Common myeloid progenitor, CD34-positive (primary cell): Measurements from ENCODE around the gene LIPA.
"Not testable (repeated sequence)": the region's sequence is repeated elsewhere in the genome, so short reads cannot be mapped to it uniquely, and the experiment has no call there.

Experiments used
- CTCF ChIA-PET: fragments of 350-600 bp; sonication (Branson Sonifier 250); formaldehyde crosslinking; loops from one replicate; lab custom pipeline; 2021; ENCODE audit warnings: antibody characterized with exemption; lab: Charles Lee
- POLR2A ChIA-PET: fragments of 350-600 bp; sonication (Branson Sonifier 250); formaldehyde crosslinking; loops from one replicate; lab custom pipeline; 2021; ENCODE audit warnings: antibody characterized with exemption; lab: Charles Lee
- DNase-seq, 3 donors: peaks; one replicate each; pipeline versions ENCODE4 v3.0.0 to v3.0.0-alpha.2; 2013
- H3K27ac ChIP-seq, 2 experiments: 1 replicate in 1 of 2; 2 replicates in 1 of 2; pipeline ENCODE4 v1.7.0; 2013; ENCODE audit warnings: inconsistent platforms in 2 of 2, low read length in 2 of 2, mild to moderate bottlenecking in 2 of 2, low read depth in 1 of 2, moderate library complexity in 1 of 2; ENCODE audit not compliant: severe bottlenecking in 2 of 2, insufficient read depth in 1 of 2, poor library complexity in 1 of 2
- H3K27me3 ChIP-seq, 5 experiments: replicated peaks in 2 of 5; 1 replicate in 3 of 5; 2 replicates in 2 of 5; pipeline versions ENCODE4 v1.6.1 to v1.7.0; 2013; ENCODE audit warnings: low read length in 4 of 5, mild to moderate bottlenecking in 2 of 5, moderate library complexity in 2 of 5, inconsistent platforms in 1 of 5; ENCODE audit not compliant: insufficient read depth in 5 of 5, control insufficient read depth in 4 of 5
- H3K36me3 ChIP-seq, 4 experiments: 1 replicate in 2 of 4; 2 replicates in 2 of 4; pipeline versions ENCODE4 v1.6.1 to v1.7.0; 2013; ENCODE audit warnings: low read length in 3 of 4, control low read depth in 1 of 4, mild to moderate bottlenecking in 1 of 4; ENCODE audit not compliant: control insufficient read depth in 4 of 4, insufficient read depth in 4 of 4
- H3K4me1 ChIP-seq, 4 experiments: 1 replicate in 3 of 4; 2 replicates in 1 of 4; pipeline versions ENCODE4 v1.6.1 to v1.7.1; 2013; ENCODE audit warnings: low read length in 3 of 4, mild to moderate bottlenecking in 3 of 4, control low read depth in 1 of 4, inconsistent platforms in 1 of 4, moderate library complexity in 1 of 4; ENCODE audit not compliant: control insufficient read depth in 4 of 4, insufficient read depth in 4 of 4; ENCODE audit errors: control extremely low read depth in 1 of 4
- H3K4me3 ChIP-seq, 7 experiments: 1 replicate in 4 of 7; 2 replicates in 3 of 7; pipeline versions ENCODE4 v1.5.1 to v1.7.0; 2013; ENCODE audit warnings: mild to moderate bottlenecking in 7 of 7, low read length in 6 of 7, moderate library complexity in 6 of 7, inconsistent platforms in 2 of 7, low read depth in 2 of 7, control low read depth in 1 of 7; ENCODE audit not compliant: insufficient read depth in 4 of 7, control insufficient read depth in 1 of 7; ENCODE audit errors: extremely low read depth in 1 of 7
- H3K9me3 ChIP-seq, 5 experiments: 1 replicate in 4 of 5; 2 replicates in 1 of 5; pipeline versions ENCODE4 v1.6.1 to v1.7.1; 2013; ENCODE audit warnings: low read length in 4 of 5, mild to moderate bottlenecking in 2 of 5, inconsistent platforms in 1 of 5, low read depth in 1 of 5, moderate library complexity in 1 of 5; ENCODE audit not compliant: control insufficient read depth in 4 of 5, insufficient read depth in 2 of 5; ENCODE audit errors: control extremely low read depth in 1 of 5
- whole genome bisulfite sequencing: methylation state at CpG from one replicate; pipeline ENCODE4 v1.1.5; 2013; ENCODE audit not compliant: insufficient coverage; 5-methylcytosine and 5-hydroxymethylcytosine counted together

LIPA gene

GRCh38 chr10:89295597-89295996, 44.0 kb upstream of the LIPA start:
- Histone ChIP-seq H3K9me3 (no peaks in the 10 kb centered on the region), H3K27me3 (no peaks in the 10 kb centered on the region), H3K4me1 (peaks cover 10 to 30% (median 17%) of the 10 kb centered on the region in 4 experiments), H3K36me3 (no peaks in the 10 kb centered on the region), H3K4me3 (peak overlapping the region in 3 of 7 experiments; percentile 10 to 36 (median 19)), H3K27ac (peak overlapping the region in 1 of 2 experiments; percentile 66)
- DNase-seq = peak in 2 of 3 donors; percentile 52 to 61
- POLR2A ChIA-PET = no interaction called here
- 0% methylated on average over 1 of the region's 1 CpG for WGBS
- CTCF ChIA-PET = interaction anchor here (1.8 to 2.4 kb wide), 3 partner anchors 74 to 93 kb away, joined by 6 to 14 read pairs (median 7); no protein-coding TSS in a partner anchor

GRCh38 chr10:89294721-89295239, 43.2 kb upstream of the LIPA start:
- POLR2A ChIA-PET = no interaction called here
- no peak for DNase-seq
- no peak overlapping the region for H3K27ac ChIP-seq

GRCh38 chr10:89285303-89285702, 33.7 kb upstream of the LIPA start:
- H3K9me3 ChIP-seq, H3K4me3 ChIP-seq, H3K27me3 ChIP-seq, H3K27ac ChIP-seq, DNase-seq, H3K36me3 ChIP-seq, POLR2A ChIA-PET: not testable (repeated sequence)
- CTCF ChIA-PET = interaction anchor here (2.1 kb wide), 1 partner anchor 84 kb away, joined by 7 read pairs; no protein-coding TSS in a partner anchor
- WGBS = 100% methylated on average over 2 of the region's 4 CpGs
- H3K4me1 ChIP-seq = peaks cover 0 to 14% (median 8%) of the 10 kb centered on the region in 4 experiments

More at GRCh38 chr10:89294721-89295239, 43.2 kb upstream of the LIPA start:
- peaks cover 10 to 30% (median 17%) of the 10 kb centered on the region in 4 experiments for H3K4me1 ChIP-seq
- H3K27me3 ChIP-seq = no peaks in the 10 kb centered on the region
- H3K36me3 ChIP-seq = no peaks in the 10 kb centered on the region
- no peaks in the 10 kb centered on the region for H3K9me3 ChIP-seq
- no peak overlapping the region for H3K4me3 ChIP-seq
- CTCF ChIA-PET = interaction anchor here (0.8 to 2.4 kb wide), 5 partner anchors 10 to 126 kb away, joined by 3 to 14 read pairs (median 6); no protein-coding TSS in a partner anchor
- WGBS = 100% methylated on average over 2 of the region's 3 CpGs

DNA sequence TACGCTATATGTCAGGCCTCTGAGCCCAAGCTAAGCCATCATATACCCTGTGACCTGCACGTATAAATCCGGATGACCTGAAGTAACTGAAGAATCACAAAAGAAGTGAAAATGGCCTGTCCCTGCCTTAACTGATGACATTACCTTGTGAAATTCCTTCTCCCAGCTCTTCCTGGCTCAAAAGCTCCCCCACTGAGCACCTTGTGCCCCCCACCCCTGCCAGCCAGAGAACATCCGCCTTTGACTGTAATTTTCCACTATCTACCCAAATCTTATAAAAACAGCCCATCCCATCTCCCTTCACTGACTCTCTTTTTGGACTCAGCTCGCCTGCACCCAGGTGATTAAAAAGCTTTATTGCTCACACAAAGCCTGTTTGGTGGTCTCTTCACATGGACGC, 33.1 kb upstream of the LIPA start:
- CTCF ChIA-PET = interaction anchor here (1.7 to 2.5 kb wide), 3 partner anchors 14 to 84 kb away, joined by 3 to 9 read pairs (median 7); no protein-coding TSS in a partner anchor
- H3K4me3 ChIP-seq, POLR2A ChIA-PET, DNase-seq, H3K27ac ChIP-seq, H3K36me3 ChIP-seq, H3K9me3 ChIP-seq, H3K27me3 ChIP-seq: not testable (repeated sequence)
- WGBS = 100% methylated on average over 6 of the region's 6 CpGs
- H3K4me1 ChIP-seq = peaks cover 0 to 14% (median 8%) of the 10 kb centered on the region in 4 experiments

GRCh38 chr10:89283936-89284475, 32.4 kb upstream of the LIPA start:
- Histone ChIP-seq H3K27me3 (no peaks in the 10 kb centered on the region), H3K9me3 (peaks cover 0 to 3% (median 0%) of the 10 kb centered on the region in 5 experiments), H3K4me1 (peaks cover 0 to 14% (median 8%) of the 10 kb centered on the region in 4 experiments), H3K27ac (no peak overlapping the region), H3K36me3 (no peaks in the 10 kb centered on the region), H3K4me3 (no peak overlapping the region)
- ChIA-PET CTCF (interaction anchor here (1.0 to 2.5 kb wide), 4 partner anchors 13 to 103 kb away, joined by 3 to 9 read pairs (median 5); no protein-coding TSS in a partner anchor), POLR2A (no interaction called here)
- WGBS = 72% methylated on average over 4 of the region's 4 CpGs
- DNase-seq = no peak

DNA sequence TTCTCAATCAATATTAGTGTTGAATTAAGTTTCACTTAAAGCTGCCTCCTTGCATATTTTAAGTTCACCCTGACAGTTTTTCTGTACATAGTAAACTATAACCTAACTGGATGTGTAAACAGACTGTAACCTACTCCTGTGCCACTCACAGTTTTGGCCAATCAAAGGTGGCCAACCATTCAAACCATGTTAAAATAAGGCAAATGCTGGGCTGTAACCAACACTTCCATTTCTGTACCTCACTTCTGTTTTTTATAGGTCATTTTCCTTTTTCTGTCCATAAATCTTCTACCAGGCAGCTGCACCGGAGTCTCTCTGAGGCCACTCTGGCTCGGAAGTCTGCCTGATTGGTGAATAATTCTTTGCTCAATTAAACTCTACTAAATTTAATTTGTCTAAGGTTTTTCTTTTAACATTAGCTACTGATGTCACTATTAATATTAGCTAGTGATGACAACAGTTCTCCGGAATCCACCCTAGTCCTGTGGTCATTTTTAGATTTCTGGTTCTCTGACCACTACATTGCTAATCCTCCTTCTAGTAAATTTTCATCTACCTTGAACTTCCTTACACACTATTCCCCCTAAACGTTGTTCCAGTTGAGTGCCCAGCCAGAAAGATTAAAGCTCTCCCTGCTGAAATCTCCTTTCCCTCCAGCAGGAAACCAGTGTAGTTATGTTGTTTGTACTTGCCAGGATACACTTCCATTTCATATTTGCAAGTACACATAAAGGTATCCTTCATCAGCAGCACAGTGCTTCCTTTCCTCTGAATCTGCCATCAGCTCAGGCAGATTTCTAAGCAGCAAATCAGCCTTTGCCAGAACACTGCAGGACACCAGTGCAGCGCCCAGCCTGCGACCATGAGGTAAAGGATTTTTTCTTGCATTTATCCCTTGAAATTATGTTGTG, 31.7 kb upstream of the LIPA start:
- no peak overlapping the region for H3K27ac ChIP-seq
- no peaks in the 10 kb centered on the region for H3K36me3 ChIP-seq
- H3K4me3 ChIP-seq = peak overlapping the region in 1 of 7 experiments; percentile 7
- CTCF ChIA-PET = interaction anchor here (1.0 to 2.5 kb wide), 5 partner anchors 12 to 104 kb away, joined by 3 to 9 read pairs (median 3); no protein-coding TSS in a partner anchor
- 50% methylated on average over 1 of the region's 6 CpGs for WGBS
- no peaks in the 10 kb centered on the region for H3K27me3 ChIP-seq
- POLR2A ChIA-PET = no interaction called here
- H3K9me3 ChIP-seq = peaks cover 0 to 3% (median 0%) of the 10 kb centered on the region in 5 experiments
- DNase-seq = peak in 1 of 3 donors; percentile 33
- peaks cover 0 to 14% (median 8%) of the 10 kb centered on the region in 4 experiments for H3K4me1 ChIP-seq
